Fibroblast of villous mesenchyme (primary cell): ENCODE data around the gene SDR39U1. TPM values are rescaled to one million over a fixed set of nuclear protein-coding genes. Genes with fewer than 3 reads are reported as not detected.
"Not testable (repeated sequence)": the region's sequence is repeated elsewhere in the genome, so short reads cannot be mapped to it uniquely, and the experiment has no call there.

Experiments
- DNase-seq: peaks from one replicate; pipeline ENCODE4 v3.0.0-alpha.2; 2010; ENCODE audit warnings: low read depth
- H3K4me3 ChIP-seq: 2 replicates; pipeline ENCODE4 v1.5.1; 2011; ENCODE audit warnings: low read depth, mild to moderate bottlenecking, low read length
- total RNA-seq: library from RNA; depleted of rRNA; stranded (reverse); fragments of >200 nt; gene quantifications from 2 replicates; pipeline ENCODE4 v1.2.3, GENCODE V29; 2012
- TF ChIP-seq, protein P1 (sequence below): IDR thresholded peaks from 2 replicates; pipeline ENCODE4 v1.5.1; 2012; ENCODE audit warnings: low read depth, mild to moderate bottlenecking, low read length; ENCODE audit not compliant: insufficient read depth

The SDR39U1 gene, protein sequence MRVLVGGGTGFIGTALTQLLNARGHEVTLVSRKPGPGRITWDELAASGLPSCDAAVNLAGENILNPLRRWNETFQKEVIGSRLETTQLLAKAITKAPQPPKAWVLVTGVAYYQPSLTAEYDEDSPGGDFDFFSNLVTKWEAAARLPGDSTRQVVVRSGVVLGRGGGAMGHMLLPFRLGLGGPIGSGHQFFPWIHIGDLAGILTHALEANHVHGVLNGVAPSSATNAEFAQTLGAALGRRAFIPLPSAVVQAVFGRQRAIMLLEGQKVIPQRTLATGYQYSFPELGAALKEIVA
- 9.5 and 13.5 TPM in 2 replicates for total RNA-seq

DNA sequence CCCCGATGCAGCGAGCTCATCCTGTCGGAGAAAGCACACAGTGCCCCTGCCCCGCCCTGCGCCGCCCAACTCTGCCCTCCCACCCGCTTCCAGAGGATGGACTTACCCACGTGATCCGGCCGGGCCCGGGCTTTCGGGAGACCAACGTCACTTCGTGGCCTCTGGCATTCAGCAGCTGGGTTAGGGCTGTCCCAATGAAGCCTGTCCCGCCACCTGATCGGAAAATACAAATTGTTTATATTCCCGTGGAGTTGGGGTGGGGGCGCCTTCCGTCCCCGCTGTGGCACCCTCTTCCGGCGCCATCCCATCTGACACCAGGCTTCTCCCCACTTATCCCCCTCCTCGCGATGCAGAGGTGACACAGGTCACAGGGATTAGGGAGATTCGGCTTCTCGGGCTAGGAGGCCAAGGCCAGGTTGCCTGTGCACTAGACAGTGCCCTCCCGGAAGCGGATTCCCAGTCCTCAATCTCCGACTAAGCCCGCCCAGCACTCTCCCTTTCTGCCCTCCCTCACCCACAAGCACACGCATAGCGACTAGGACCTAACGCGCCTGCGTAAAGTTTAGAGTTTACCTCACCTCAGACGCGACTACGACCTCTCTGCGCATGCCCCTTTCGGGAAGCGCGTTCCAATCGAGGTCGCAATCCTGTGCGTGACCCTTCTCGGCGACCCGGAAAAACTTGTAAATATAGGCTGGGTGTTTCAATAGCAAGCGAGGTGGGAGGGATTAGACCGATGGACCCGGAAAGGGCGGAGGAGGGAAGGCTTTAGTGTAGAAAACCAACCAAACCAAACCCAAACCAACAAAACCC lies at the start of gene SDR39U1:
Gene SDR39U1 (minus strand): TSS at position 537 of the 813 bp plus-strand sequence. CDS start 7 bp downstream, at position 530.
- DNase-seq, result peak; percentile 99
- H3K4me3 ChIP-seq, result peak within 1 kb of the TSS; percentile 69
- TF ChIP-seq, protein P1, sequence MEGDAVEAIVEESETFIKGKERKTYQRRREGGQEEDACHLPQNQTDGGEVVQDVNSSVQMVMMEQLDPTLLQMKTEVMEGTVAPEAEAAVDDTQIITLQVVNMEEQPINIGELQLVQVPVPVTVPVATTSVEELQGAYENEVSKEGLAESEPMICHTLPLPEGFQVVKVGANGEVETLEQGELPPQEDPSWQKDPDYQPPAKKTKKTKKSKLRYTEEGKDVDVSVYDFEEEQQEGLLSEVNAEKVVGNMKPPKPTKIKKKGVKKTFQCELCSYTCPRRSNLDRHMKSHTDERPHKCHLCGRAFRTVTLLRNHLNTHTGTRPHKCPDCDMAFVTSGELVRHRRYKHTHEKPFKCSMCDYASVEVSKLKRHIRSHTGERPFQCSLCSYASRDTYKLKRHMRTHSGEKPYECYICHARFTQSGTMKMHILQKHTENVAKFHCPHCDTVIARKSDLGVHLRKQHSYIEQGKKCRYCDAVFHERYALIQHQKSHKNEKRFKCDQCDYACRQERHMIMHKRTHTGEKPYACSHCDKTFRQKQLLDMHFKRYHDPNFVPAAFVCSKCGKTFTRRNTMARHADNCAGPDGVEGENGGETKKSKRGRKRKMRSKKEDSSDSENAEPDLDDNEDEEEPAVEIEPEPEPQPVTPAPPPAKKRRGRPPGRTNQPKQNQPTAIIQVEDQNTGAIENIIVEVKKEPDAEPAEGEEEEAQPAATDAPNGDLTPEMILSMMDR, result no peak

DNA sequence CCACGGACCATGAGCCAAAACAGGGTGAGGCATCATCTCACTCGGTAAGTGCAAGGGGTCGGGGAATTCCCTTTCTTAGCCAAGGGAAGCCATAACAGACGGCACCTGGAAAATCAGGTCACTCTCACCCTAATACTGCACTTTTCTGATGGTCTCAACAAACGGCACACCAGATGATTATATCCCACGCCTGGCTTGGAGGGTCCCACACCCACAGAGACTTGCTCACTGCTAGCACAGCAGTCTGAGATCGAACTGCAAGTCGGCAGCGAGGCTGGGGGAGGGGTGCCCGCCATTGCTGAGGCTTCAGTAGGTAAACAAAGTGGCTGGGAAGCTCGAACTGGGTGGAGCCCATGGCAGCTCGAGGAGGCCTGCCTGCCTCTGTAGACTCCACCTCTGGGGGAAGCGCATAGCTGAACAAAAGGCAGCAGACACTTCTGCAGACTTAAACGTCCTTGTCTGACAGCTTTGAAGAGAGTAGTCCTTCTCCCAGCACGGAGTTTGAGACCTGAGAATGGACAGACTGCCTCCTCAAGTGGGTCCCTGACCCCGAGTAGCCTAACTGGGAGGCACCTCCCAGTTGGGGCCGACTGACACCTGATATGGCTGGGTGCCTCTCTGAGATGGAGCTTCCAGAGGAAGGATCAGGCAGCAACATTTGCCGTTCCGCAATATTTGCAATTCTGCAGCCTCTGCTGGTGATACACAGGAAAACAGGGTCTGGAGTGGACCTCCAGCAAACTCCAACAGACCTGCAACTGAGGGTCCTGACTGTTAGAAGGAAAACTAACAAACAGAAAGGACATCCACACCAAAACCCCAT lies 49.2 kb upstream of the SDR39U1 start:
- DNase-seq, H3K4me3 ChIP-seq: not testable (repeated sequence)

DNA sequence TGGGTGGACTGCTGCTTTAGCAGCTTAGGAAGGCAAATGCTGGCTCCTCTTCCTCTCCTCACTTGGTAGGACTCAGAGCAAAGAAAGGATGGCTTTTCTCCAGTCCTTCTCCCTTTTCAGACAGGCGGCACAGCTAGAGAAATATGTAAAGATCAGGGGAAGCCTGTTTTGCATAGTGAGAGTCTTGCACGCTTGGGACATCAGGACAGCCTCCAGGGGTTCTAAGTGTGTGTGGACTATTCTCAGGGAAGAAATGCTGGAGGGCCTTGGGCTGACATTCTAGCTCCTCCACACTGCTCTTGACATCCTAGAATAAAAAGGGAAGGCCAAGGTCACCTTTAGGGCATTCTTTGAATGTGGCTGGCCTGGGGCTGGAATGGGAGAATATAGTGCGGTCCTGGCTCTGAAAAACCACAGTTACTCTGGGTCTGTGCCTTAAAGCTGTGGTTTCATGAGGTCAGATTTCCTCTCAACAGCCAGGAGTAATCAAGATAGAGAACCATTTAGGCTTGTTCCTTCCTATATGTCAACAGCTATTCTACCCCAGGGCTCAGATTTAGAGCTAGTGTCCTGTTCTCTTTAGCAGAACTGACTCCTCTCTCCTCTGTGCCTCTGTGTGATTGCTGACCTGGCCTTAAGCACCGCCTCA lies 41.2 kb upstream of the SDR39U1 start:
- no peak overlapping the region for H3K4me3 ChIP-seq
- DNase-seq, result peak; percentile 31
- TF ChIP-seq, protein P1, result no peak

DNA sequence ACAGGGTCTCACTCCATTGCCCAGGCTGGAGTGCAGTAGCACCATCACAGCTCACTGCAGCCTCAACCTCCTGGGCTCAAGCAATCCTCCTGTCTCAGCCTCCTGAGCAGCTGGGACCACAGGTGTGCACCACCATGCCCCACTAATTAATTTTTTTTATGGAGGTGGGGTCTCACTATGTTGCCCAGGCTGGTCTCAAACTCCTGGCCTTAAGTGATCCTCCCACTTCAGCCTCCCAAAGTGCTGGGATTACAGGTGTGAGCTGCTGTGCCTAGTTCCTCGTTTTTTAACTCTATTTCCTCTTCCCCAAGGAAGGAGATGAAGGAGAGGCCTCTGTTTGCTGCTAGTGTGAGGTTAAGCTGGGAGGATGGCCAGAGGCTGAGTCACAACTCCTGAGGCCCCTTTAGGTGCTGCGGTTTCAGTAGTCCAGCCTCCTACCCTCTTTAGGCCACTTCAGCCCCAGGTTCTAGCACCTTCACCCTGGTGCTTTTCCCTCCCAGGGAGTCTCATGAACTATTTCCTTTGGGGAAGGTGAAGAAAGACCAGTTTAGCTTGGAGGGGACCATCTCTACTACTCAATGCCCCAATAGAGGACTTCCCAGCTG lies 40.2 kb upstream of the SDR39U1 start:
- not testable (repeated sequence) for H3K4me3 ChIP-seq, DNase-seq

DNA sequence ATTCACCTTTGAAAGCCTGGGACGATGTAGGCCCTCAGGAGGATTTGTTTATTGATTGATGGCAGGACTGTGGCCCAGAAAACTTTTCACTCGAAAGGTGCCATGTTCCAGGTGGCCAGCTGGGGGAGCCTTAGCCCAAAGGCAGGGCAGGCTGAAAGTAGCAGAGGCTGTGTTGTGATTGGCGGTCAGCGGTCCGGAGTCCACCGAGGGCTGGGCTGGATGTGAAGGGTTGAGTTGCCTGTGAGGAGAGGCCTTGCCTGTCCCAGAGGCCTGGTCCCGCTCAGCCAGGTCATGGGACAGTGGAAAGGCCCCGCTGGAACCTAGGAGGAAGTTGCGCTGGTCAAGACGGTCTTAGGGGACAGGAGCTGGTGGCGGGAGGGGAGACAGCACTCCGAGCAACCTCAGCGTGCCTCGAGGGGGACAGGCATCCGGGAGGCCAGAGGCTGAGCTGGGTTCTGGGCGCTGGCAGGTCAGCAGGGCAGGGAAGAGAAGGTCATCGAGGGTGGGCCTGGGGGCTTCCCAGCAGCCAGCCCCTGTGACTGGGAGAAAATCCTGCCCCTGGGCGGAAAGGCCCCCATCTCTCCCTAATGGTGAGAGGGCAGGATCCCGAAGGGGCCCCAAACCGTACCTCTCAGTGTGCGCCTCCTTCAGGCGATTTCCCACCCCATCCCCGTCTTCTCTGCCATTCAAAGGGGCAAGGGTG lies 39.2 kb upstream of the SDR39U1 start:
- H3K4me3 ChIP-seq, result no peak overlapping the region
- DNase-seq, result peak; percentile 7
- TF ChIP-seq, protein P1, result peak; percentile 67

DNA sequence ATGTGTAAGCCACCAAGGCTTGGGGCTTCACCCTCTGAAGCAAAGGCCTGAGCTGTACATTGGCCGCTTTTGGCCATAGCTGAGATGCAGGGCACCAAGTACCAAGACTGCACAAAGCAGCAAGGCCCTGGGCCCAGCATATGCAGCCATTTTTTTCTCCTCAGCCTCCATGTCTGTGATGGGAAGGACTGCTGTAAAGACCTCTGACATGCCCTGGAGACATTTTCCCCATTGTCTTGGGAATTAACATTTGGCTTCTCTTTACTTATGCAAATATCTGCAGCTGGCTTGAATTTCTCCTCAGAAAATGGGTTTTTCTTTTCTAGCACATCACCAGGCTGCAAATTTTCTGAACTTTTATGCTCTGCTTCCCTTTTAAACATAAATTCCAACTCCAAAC lies 37.4 kb upstream of the SDR39U1 start:
- not testable (repeated sequence) for H3K4me3 ChIP-seq, DNase-seq

DNA sequence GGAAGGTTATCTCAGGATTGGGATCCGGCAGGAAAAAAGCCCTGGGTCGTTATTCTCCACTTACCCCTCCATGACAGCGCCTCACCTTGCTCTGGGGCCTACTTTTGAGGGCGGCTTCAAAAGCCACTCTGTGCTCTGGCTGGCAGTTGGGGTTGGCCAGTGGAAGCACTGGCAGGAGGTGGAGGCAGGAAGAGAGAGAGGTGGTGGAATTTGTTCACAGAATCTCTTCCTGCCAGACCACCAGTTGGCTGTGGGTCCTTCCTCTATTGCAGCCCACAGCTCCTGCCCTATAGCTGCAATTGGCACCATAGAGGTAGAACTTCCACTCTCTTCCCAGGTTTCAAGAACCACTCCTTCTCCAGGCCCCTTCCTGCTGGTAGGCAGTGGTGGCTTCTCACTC lies 32.7 kb upstream of the SDR39U1 start:
- H3K4me3 ChIP-seq, result no peak overlapping the region
- DNase-seq, result no peak
- TF ChIP-seq, protein P1, result no peak
